Endothelial cell of hepatic sinusoid (primary cell): Measurements from ENCODE around the gene OLR1.
"Not testable (repeated sequence)": the region's sequence is repeated elsewhere in the genome, so short reads cannot be mapped to it uniquely, and the experiment has no call there.

Experiments used
- in situ Hi-C: cut with HindIII; loops from 2 replicates; pipeline ENCODE4 v1.10.0; 2017; ENCODE audit warnings: low sequenced_read_pairs

OLR1 gene

DNA sequence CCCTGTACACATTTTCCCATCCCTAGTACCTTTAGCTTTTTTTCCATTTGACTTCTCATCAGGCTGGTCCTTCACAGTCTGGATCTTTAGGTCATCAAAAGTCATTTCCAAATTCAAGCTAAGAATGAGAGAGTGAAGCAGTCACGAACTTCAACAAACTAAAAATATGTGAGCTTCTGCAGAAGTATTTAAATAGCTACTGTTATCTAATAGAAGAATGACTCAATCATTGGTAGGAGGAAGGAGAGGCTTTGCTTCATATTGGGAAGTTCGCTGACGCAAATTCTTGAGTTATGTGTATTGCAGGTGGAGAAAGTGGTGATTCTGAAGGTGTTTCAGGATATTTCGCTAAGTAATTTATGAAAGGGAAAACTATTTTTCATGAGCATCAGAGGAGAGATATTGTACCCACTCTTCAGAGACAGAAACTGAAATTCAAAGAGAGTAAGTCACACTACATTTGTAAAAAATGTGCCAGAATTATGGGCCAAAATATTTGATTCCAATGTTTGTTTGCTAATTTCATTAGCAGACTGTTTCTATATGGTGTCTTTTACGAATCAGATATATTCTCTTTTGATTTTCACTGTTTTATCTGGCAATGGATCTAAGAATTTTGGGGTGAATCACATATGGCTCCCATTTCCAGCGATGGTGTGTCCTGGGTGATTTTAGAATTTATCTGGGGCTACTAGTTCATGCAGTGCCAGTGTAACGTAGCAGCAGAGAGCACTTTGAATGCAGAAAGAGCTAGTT is at the start of gene OLR1:
TSS of gene OLR1 (minus strand) at position 160 of the 756 bp plus-strand sequence. CDS start at position 105, 55 bp downstream.
- in situ Hi-C loops: no loop called here

DNA sequence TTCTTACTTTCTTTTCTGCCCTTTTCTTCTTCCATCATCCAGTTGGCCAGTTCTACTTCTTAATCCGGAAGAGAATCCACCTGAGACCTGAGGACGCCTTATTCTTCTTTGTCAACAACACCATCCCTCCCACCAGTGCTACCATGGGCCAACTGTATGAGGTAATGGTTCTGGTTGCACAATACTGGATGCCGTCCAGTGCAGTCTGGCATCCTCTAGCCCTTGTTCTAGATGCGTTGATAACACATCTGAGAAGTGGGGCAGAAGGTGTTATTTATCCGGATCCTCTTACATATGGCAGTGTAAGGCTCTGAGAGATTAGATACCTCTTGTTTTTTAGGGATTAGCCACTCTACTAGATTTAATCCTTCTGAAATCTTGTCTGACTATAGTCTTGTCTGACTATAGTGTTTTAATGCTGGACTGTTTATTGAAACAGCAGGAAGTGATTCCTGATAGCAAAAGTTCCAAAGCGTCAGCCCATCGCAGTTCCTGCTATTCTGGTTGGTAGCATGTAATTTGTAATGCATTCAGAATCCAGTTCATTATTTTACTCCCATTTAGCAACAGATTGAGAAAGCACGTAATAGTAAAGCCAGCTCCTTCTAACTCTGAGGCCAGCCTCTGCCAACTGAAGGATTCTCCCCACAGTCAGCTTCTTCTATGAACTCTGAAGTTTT is 48.6 kb upstream of the OLR1 start:
- in situ Hi-C loops: loop anchor here (10.0 kb wide), 1 partner anchor 144 kb away; no protein-coding TSS in a partner anchor

DNA sequence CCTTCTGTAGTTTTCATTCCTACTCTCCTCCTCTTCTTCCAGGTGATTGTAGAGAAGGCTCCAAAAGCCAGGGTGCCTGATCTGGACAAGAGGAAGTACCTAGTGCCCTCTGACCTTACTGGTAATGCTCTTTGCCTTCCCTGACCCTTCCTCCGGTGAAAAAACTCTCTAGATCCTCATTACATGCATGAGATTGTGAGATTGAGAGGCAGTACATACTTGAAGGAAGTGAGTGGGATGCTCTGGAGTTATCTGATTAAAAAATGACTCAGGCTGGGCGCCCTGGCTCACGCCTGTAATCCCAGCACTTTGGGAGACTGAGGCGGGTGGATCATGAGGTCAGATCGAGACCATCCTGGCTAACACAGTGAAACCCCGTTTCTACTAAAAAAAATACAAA is 46.1 kb upstream of the OLR1 start:
- in situ Hi-C loops: no loop called here

DNA sequence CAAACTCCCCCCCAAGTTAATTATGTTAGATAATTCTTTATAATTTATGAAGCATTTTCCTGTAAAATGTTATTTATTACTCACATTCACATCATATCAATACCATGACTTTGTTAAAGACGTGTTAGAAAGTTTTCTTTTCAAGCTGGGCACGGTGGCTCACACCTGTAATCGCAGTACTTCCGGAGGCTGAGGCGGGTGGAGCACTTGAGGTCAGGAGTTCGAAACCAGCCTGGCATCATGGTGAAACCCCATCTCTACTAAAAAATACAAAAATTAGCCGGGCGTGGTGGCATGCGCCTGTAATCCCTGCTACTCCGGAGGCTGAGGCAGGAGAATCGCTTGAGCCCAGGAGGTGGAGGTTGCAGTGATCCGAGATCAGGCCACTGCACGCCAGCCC is 44.0 kb upstream of the OLR1 start:
- in situ Hi-C loops: not testable (repeated sequence)

- in situ Hi-C loops: no loop called here
Measured at GRCh38 chr12:10215436-10215835, 43.5 kb upstream of the OLR1 start.

DNA sequence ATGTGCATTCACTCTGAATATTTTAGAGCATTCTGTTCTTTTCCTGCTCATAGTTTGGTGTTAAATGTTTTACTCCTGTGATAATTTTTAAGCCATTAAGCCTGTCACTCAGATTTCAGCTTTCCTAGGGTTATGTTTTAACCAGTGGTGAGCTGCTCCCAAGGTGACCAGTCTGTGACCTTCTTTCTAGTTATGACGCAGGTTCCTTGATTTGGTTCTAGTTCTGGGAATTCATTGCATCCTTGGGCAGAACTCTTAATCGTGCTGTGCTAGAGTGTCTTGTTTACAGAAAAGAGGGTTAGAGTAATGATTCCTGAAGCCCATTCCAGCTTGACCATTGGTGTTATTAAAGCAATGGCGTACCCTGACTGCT is 42.9 kb upstream of the OLR1 start:
- in situ Hi-C loops: no loop called here

DNA sequence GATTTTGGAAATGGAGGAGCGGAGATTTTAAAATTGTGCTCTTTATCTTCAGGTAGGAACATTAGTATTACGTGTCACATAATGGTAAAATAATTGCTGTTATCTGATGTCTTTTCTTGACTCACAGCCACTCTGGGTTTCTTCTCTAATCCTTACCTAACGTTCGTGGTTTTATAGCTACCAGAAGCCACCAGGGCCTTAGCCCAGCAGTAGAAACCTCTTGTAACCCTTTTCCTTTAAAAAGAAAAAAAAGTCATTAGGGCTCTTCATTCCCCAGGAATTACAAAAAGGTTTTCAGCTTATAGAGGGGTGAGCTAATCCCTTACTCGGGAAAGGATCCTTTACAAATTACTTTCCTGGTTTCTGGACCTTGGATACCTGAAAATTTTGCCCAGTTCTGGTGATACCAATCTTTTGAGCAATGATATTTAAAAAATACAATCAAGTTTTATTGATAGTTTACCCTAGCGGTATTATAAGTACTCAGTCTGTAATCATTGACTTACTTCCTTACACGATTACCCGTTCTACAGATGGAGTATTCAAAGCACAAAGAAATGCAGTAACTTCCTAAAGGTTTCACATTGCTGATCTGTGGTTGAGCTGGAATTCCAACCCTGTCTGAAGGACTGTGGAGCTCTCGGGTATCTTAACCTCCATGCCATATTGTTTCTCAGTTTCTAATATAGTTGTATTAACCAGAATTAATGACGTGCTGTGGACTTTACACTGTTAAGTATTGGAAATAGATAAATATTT is 42.4 kb upstream of the OLR1 start:
- in situ Hi-C loops: no loop called here

GRCh38 chr12:10213168-10214135 is 41.5 kb upstream of the OLR1 start:
- in situ Hi-C loops: no loop called here

DNA sequence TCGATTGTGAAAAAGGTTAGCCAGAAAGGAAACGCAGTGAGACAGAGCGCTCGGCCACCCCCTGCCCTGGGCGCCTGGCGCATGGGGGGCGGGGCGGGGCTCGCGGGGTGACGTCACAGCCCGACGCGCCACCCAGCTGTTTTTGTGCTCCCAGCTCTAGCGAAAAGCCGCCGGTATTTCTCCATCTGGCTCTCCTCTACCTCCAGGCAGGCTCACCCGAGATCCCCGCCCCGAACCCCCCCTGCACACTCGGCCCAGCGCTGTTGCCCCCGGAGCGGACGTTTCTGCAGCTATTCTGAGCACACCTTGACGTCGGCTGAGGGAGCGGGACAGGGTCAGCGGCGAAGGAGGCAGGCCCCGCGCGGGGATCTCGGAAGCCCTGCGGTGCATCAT is 40.8 kb upstream of the OLR1 start, which contains the start of gene GABARAPL1:
TSS of gene GABARAPL1 (plus strand) at position 139 of the 393 bp plus-strand sequence. CDS start at position 392, 253 bp downstream.
- in situ Hi-C loops: no loop called here

GRCh38 chr12:10211940-10212738 is 40.2 kb upstream of the OLR1 start:
- in situ Hi-C loops: no loop called here

- in situ Hi-C loops: no loop called here
Measured at GRCh38 chr12:10211101-10211939, 39.4 kb upstream of the OLR1 start.

DNA sequence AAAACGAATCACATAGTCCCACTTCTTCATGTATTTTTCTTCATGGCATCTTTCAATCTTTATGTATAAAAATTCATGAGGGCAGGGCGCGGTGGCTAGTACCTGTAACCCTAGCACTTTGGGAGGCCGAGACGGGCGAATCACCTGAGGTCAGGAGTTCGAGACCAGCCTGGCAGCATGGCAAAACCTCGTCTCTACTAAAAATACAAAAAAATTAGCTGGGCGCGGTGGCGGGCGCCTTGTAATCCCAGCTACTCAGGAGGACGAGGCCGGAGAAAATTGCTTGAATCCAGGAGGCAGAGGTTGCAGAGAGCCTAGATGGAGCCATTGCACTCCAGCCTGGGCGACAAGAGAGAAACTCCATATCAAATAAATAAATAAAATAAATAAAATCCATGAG is 38.3 kb upstream of the OLR1 start:
- in situ Hi-C loops: no loop called here

DNA sequence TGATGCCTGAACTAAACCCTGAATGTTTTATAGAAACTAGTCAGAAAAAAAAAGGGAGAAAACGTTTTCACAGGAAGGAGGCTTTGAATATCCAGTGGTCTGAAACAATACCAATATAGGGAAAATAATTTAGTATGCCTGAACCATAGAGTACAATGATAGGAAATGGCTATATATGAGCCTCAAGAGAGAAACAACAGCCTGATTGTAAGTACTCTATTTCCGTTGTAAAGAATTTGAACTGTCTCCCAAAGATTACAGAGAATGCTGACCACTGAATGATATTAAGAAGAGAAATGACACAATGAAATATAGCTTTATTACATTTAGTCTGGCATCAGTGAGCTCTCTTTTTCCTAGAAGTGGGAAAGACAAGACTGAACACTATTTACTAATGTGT is 35.2 kb upstream of the OLR1 start:
- in situ Hi-C loops: loop anchor here (5.0 kb wide), 1 partner anchor 50 kb away; no protein-coding TSS in a partner anchor

- in situ Hi-C loops: loop anchor here (5.0 kb wide), 1 partner anchor 48 kb away; no protein-coding TSS in a partner anchor
Measured at GRCh38 chr12:10205220-10205807, 33.4 kb upstream of the OLR1 start.

GRCh38 chr12:10204495-10204894 is 32.6 kb upstream of the OLR1 start:
- in situ Hi-C loops: not testable (repeated sequence)

DNA sequence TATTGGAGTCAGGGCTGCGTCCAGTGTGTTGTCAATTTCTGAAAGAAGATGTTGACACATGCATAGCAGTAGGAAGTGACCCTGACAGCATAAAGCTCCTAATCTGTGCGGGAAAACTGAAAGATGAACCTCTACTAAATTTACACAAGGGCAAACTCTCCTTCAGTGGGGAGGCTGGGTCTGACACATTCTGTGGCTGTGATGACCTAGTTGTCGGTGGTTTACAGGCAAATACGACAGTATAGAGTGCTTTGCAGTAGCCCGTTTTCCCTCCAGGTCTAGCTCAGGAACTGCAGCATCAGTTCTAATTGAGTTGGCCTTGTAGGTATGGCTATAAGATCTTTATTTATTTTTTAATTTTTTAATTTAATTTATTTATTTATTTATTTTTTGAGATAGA is 25.9 kb upstream of the OLR1 start:
- in situ Hi-C loops: no loop called here

DNA sequence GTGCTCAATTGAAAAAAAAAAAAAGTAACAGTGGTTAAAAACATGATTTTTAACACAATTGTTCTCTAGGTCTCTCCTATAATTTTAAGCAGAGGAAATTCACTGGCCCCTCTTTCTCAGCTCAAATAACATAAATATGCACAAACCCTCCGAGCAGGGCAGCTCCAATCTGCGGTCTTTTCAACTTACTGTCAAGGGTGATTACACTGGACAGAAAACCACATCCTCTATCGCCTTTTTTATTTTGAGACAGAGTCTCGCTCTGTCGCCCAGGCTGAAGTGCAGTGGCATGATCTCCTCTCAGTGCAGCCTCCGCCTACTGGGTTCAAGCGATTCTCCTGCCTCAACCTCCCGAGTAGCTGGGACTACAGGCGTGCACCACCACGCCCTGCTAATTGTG is 24.3 kb upstream of the OLR1 start:
- in situ Hi-C loops: no loop called here

DNA sequence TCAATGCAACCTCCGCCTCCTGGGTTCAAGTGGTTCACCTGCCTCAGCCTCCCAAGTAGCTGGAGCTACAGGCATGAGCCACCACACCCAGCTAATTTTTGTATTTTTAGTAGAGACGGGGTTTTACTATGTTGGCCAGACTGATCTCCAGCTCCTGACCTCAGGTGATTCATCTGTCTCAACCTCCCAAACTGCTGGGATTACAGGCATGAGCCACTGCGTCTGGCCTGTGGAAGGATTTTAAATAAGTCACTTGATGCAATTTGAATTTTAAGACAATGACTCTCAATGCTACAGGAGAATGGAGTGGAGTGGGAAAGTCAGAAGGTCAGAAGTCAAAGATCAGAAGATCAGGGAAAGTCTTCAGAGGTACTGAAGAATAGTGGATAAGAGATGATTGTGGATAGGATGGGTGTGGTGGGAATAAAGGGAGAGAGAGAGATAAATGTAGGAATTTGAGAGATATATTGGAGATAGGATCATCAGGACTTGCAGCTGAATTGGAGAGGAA is 22.3 kb upstream of the OLR1 start:
- in situ Hi-C loops: no loop called here
